Neural cell (in vitro differentiated cells): ENCODE results near the gene ART5. TPM values are rescaled to one million over a fixed set of nuclear protein-coding genes. Genes with fewer than 3 reads are reported as not detected.

ENCODE experiments used
- H2AFZ ChIP-seq: fragments of 200-600, 300-800 bp; sonication (generic), shearing (Covaris generic); 2 replicates; pipeline ENCODE4 v1.6.0; 2014; ENCODE audit warnings: low read depth, mild to moderate bottlenecking, antibody characterized with exemption, low read length, moderate library complexity
- H3F3A ChIP-seq: fragments of 200-600 bp; shearing (Covaris generic); 2 replicates; pipeline ENCODE4 v1.6.1; 2016; ENCODE audit warnings: mild to moderate bottlenecking, moderate library complexity, mixed read lengths, antibody characterized with exemption, low read length; ENCODE audit not compliant: insufficient read depth, poor library complexity, severe bottlenecking
- H3K27ac ChIP-seq: fragments of 200-600, 300-800 bp; sonication (generic), shearing (Covaris generic); 2 replicates; pipeline ENCODE4 v1.5.1; 2014; ENCODE audit warnings: mild to moderate bottlenecking, low read length, moderate library complexity
- H3K27me3 ChIP-seq: fragments of 300-800, 200-600 bp; sonication (generic), shearing (Covaris generic); 2 replicates; pipeline ENCODE4 v1.6.0; 2014; ENCODE audit warnings: mild to moderate bottlenecking, low read depth, low read length, moderate library complexity; ENCODE audit not compliant: insufficient read depth
- H3K36me3 ChIP-seq: fragments of 300-800, 200-600 bp; sonication (generic), shearing (Covaris generic); 2 replicates; pipeline ENCODE4 v1.5.1; 2014; ENCODE audit warnings: mild to moderate bottlenecking, antibody characterized with exemption, low read length, moderate library complexity; ENCODE audit not compliant: insufficient read depth
- H3K4me2 ChIP-seq: fragments of 300-800, 200-600 bp; sonication (generic), shearing (Covaris generic); 2 replicates; pipeline ENCODE4 v1.6.0; 2014; ENCODE audit warnings: mild to moderate bottlenecking, low read length
- H3K4me3 ChIP-seq: fragments of 300-800, 200-600 bp; sonication (generic), shearing (Covaris generic); 2 replicates; pipeline ENCODE4 v1.5.1; 2014; ENCODE audit warnings: mild to moderate bottlenecking, low read length, moderate library complexity
- H3K79me2 ChIP-seq: fragments of 200-600 bp; shearing (Covaris generic); replicated peaks from 2 replicates; pipeline ENCODE4 v1.6.0; 2014; ENCODE audit warnings: mild to moderate bottlenecking, low read length, moderate library complexity; ENCODE audit not compliant: insufficient read depth
- H3K9ac ChIP-seq: fragments of 300-800, 200-600 bp; sonication (generic), shearing (Covaris generic); 2 replicates; pipeline ENCODE4 v1.6.1; 2016; ENCODE audit warnings: mild to moderate bottlenecking, low read length, mixed read lengths
- H3K9me2 ChIP-seq: fragments of 200-600 bp; shearing (Covaris generic); 2 replicates; pipeline ENCODE4 v1.6.1; 2016; ENCODE audit warnings: mild to moderate bottlenecking, low read length, mixed read lengths; ENCODE audit not compliant: insufficient read depth
- H3K9me3 ChIP-seq: fragments of 200-600, 300-800 bp; sonication (generic), shearing (Covaris generic); 2 replicates; pipeline ENCODE4 v1.6.1; 2016; ENCODE audit warnings: mild to moderate bottlenecking, mixed run types, low read length, moderate library complexity, mixed read lengths
- H4K20me1 ChIP-seq: fragments of 200-600 bp; shearing (Covaris generic); 2 replicates; pipeline ENCODE4 v1.6.1; 2016; ENCODE audit warnings: mild to moderate bottlenecking, mixed run types; ENCODE audit not compliant: insufficient read depth
- CTCF ChIP-seq: fragments of 450-650 bp; IDR thresholded peaks from 2 replicates; pipeline ENCODE4 v1.5.1; 2014; ENCODE audit warnings: antibody characterized with exemption, mild to moderate bottlenecking, moderate library complexity; ENCODE audit not compliant: poor library complexity, severe bottlenecking
- EP300 ChIP-seq: fragments of 450-650 bp; conservative IDR thresholded peaks from 2 replicates; pipeline ENCODE4 v1.6.1; 2014; ENCODE audit warnings: antibody characterized with exemption, mild to moderate bottlenecking, moderate library complexity; ENCODE audit not compliant: poor library complexity, severe bottlenecking
- EZH2 ChIP-seq: fragments of 200-600, 300-800 bp; shearing (Covaris generic), sonication (generic); IDR thresholded peaks from 2 replicates; pipeline ENCODE4 v1.6.1; 2014; ENCODE audit warnings: antibody characterized with exemption, low read length, borderline replicate concordance, mild to moderate bottlenecking; ENCODE audit not compliant: insufficient read depth, poor library complexity, severe bottlenecking
- MXI1 ChIP-seq: fragments of 450-650 bp; conservative IDR thresholded peaks from 2 replicates; pipeline ENCODE4 v1.6.1; 2014; ENCODE audit warnings: antibody characterized with exemption, mild to moderate bottlenecking; ENCODE audit not compliant: poor library complexity, severe bottlenecking
- POLR2AphosphoS5 ChIP-seq: IDR thresholded peaks from 2 replicates; pipeline ENCODE4 v1.6.1; 2012
- RAD21 ChIP-seq: fragments of 450-650 bp; conservative IDR thresholded peaks from 2 replicates; pipeline ENCODE4 v1.6.1; 2014; ENCODE audit warnings: antibody characterized with exemption, mild to moderate bottlenecking, moderate library complexity
- REST ChIP-seq: IDR thresholded peaks from 2 replicates; pipeline ENCODE4 v1.6.1; 2012; ENCODE audit warnings: borderline replicate concordance
- SMC3 ChIP-seq: fragments of 450-650 bp; conservative IDR thresholded peaks from 2 replicates; pipeline ENCODE4 v1.6.1; 2014; ENCODE audit warnings: antibody characterized with exemption, mild to moderate bottlenecking, moderate library complexity; ENCODE audit not compliant: poor library complexity
- TAF1 ChIP-seq: IDR thresholded peaks from 2 replicates; pipeline ENCODE4 v1.6.1; 2012; ENCODE audit warnings: low read depth
- polyA plus RNA-seq: library from polyadenylated mRNA; depleted of rRNA; stranded (reverse); fragments of >200 nt; gene quantifications from 2 replicates; pipeline ENCODE4 v1.2.3, GENCODE V29; 2014

Gene ART5
- polyA plus RNA-seq, 1 donor from 2014 or later, result not detected

- Histone ChIP-seq H3K4me2 (no peak overlapping the region), H3K9me2 (no peaks in the 10 kb centered on the region), H3K9ac (no peak overlapping the region), H3K27me3 (peaks cover 10% of the 10 kb centered on the region), H2AFZ (no peak overlapping the region), H4K20me1 (no peaks in the 10 kb centered on the region), H3K9me3 (no peaks in the 10 kb centered on the region), H3F3A (no peaks in the 10 kb centered on the region), H3K36me3 (no peaks in the 10 kb centered on the region), H3K27ac (no peak overlapping the region), H3K4me3 (no peak overlapping the region), H3K79me2 (no peaks in the 10 kb centered on the region)
- TF ChIP-seq TAF1 (no peak), POLR2AphosphoS5 (no peak), CTCF (no peak), RAD21 (no peak), REST (no peak), EZH2 (no peak), MXI1 (no peak), EP300 (no peak), SMC3 (no peak)
Measured at GRCh38 chr11:3637201-3637600, 4.6 kb downstream of the ART5 start.

DNA sequence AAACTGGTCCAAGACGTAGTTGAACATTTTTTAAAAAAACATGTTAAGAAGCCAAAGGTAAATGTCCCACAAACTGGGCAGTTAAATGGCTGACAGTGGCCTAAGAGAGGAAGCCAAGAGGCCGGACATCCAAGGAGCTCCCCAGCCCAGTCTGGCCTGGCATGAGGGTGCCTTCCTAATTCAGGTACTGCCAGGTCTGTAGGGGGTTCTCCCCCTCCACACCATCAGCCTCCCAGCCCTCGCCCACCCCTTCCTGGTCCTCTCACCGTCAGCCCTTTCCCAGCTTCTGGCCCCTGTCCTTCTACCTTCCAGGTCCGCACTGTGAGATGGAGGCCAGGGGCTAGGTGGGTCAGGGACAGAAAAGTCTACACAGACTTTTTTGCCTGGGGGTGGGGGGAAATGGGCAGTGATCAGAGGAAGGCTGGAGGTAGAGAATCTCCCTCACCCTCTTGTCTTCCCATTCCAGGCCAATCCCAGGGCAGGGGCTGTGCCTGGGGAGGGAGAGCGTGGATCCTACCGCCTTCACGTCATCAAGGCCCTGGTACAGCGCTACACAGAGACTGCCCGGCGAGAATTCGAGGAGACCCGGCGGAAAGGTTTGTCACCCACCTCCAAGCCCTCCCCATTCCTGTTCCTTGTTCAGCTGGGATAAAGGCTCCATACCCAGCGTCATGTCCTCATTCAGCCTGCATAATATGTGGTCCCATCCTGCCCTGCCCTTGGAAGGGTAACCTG, 6.0 kb downstream of the ART5 start:
- Histone ChIP-seq H3K9ac (no peak overlapping the region), H3K9me3 (no peaks in the 10 kb centered on the region), H2AFZ (no peak overlapping the region), H3K4me2 (no peak overlapping the region), H3K4me3 (no peak overlapping the region), H3K27ac (no peak overlapping the region), H3K9me2 (no peaks in the 10 kb centered on the region), H3K79me2 (no peaks in the 10 kb centered on the region), H3K36me3 (no peaks in the 10 kb centered on the region), H4K20me1 (no peaks in the 10 kb centered on the region), H3F3A (no peaks in the 10 kb centered on the region), H3K27me3 (no peaks in the 10 kb centered on the region)
- TF ChIP-seq EZH2 (no peak), CTCF (no peak), TAF1 (no peak), MXI1 (no peak), POLR2AphosphoS5 (no peak), RAD21 (no peak), REST (no peak), EP300 (no peak), SMC3 (no peak)
